Central memory CD8-positive, alpha-beta T cell (primary cell): Measurements from ENCODE around the gene UAP1L1.

Source experiments
- ATAC-seq: fragments of 150-1000 bp; cut with Tn5 transposase; replicated peaks from 2 replicates; pipeline ENCODE4 v1.10.0; 2022; ENCODE audit warnings: mild to moderate bottlenecking, moderate FRiP score, moderate number of reproducible peaks; ENCODE audit not compliant: poor library complexity, severe bottlenecking; ENCODE audit errors: extremely low read depth
- DNase-seq, 2 donors: peaks; one replicate each; pipeline ENCODE4 v3.0.0; 2021; ENCODE audit warnings: low spot score in 2 of 2
- H3K27ac Mint-ChIP-seq: one replicate; pipeline ENCODE4 v1.8.0; 2022; ENCODE audit warnings: low read depth, mild to moderate bottlenecking, moderate library complexity, mixed read lengths
- H3K27me3 Mint-ChIP-seq: one replicate; pipeline ENCODE4 v1.8.0; 2022; ENCODE audit warnings: mixed read lengths
- H3K36me3 Mint-ChIP-seq: one replicate; pipeline ENCODE4 v1.8.0; 2022; ENCODE audit warnings: mild to moderate bottlenecking, moderate library complexity, mixed read lengths; ENCODE audit not compliant: insufficient read depth
- H3K4me1 Mint-ChIP-seq: one replicate; pipeline ENCODE4 v1.8.0; 2022; ENCODE audit warnings: mixed read lengths
- H3K4me3 Mint-ChIP-seq: one replicate; pipeline ENCODE4 v1.8.0; 2022; ENCODE audit warnings: mild to moderate bottlenecking, moderate library complexity, mixed read lengths
- H3K9me3 Mint-ChIP-seq: one replicate; pipeline ENCODE4 v1.8.0; 2022; ENCODE audit warnings: mixed read lengths

UAP1L1 gene

DNA sequence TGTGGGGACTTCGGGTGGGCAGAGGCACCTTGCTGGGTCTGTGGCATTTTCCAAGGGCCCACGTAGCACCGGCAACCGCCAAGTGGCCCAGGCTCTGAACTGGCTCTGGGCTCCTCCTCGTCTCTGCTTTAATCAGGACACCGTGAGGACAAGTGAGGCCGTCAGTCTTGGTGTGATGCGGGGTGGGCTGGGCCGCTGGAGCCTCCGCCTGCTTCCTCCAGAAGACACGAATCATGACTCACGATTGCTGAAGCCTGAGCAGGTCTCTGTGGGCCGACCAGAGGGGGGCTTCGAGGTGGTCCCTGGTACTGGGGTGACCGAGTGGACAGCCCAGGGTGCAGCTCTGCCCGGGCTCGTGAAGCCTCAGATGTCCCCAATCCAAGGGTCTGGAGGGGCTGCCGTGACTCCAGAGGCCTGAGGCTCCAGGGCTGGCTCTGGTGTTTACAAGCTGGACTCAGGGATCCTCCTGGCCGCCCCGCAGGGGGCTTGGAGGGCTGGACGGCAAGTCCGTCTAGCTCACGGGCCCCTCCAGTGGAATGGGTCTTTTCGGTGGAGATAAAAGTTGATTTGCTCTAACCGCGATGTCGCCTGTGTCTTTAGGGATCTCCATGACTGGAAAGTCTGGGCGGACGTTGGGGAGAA lies 31.4 kb downstream of the UAP1L1 start:
- H3K36me3 Mint-ChIP-seq = peaks cover 34% of the 10 kb centered on the region
- DNase-seq (no peak), ATAC-seq (no peak)
- no peaks in the 10 kb centered on the region for H3K9me3 Mint-ChIP-seq
- no peaks in the 10 kb centered on the region for H3K4me1 Mint-ChIP-seq
- H3K4me3 Mint-ChIP-seq = no peak overlapping the region
- no peak overlapping the region for H3K27ac Mint-ChIP-seq
- H3K27me3 Mint-ChIP-seq = no peaks in the 10 kb centered on the region

DNA sequence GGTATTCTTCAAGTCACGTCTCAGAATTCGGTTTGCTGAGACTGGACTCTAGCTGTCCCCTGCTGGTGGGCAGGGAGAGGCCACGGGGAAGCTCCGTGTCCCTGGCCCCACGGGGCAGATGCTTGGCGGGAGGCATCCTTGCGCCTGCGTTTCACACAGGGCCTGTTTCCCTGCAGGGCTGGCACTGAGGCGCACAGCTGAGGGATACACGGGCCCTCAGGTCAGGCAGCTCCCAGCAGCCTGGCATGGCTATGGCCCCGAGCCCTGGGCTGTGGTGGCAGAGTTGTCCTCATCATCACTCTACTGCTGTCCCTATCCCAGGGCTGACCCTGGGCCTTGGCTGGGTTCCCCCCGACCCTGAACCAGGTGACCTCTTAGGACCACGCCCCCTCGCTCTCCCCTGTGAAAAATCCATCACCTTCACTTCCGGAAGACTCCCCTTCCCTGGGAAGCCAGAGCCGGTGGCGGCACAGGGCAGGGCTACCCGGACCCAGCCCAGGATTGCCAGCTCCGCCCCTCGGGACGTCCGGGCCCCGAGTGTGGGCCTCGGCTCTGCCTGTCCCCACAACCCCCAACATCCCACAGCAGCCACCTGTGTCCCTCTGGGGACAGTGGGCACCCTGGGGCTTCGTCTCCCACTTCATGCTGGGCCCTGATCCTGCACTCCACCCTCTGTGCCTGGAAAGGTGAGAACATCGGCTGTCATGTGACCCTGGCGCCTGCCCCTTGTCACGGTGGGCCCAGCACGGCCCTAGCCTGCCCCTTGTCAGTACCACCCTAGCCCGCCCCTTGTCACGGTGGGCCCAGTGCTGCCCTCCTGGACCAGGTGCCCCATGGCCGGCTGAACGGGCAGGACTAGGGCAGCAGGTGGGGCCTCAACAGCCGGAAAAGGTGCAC lies 32.2 kb downstream of the UAP1L1 start:
- no peak overlapping the region for H3K4me3 Mint-ChIP-seq
- H3K9me3 Mint-ChIP-seq = no peaks in the 10 kb centered on the region
- no peak for DNase-seq
- ATAC-seq = no peak
- no peaks in the 10 kb centered on the region for H3K4me1 Mint-ChIP-seq
- no peaks in the 10 kb centered on the region for H3K27me3 Mint-ChIP-seq
- peaks cover 26% of the 10 kb centered on the region for H3K36me3 Mint-ChIP-seq
- H3K27ac Mint-ChIP-seq = no peak overlapping the region

DNA sequence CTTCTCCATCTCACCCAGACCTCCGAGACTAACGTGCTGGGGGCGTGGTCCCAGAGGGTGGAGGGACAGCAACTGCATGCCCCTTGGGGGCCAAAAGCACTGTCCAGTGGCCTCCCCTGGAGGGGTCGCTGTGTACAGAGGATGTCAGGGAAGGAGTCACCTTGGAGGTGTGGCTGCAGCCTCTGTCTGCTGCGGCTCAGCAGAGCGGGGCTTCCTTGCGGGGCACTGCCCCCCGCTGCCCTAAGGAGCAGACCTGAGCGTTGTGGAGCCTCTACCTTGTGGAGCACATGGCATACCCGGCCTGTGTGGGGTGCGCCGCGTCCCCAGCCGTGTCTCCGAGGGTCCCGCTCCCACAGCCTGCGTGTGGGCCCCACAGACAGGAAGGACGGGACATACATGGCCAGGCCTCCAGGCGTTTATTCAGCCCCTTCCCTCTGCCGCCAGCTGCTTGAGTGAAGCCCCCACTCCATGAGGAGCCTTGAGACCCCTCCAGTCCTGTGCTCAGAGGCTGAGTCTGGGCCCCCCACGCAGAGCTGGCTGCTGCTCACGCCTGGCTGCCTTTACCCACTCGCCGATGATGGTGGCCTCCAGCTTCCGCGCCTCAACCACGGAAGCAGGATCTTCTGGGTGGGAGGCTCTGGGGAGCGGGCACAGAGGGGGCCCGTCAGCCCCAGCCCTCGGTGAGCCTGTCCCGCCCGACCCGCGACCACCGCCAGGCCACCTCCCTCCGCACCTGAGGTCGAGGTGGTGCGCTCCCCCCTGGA lies 33.0 kb downstream of the UAP1L1 start:
- H3K4me3 Mint-ChIP-seq = peak overlapping the region; percentile 36
- ATAC-seq (no peak), DNase-seq (no peak)
- H3K9me3 Mint-ChIP-seq = no peaks in the 10 kb centered on the region
- no peaks in the 10 kb centered on the region for H3K27me3 Mint-ChIP-seq
- no peak overlapping the region for H3K27ac Mint-ChIP-seq
- H3K36me3 Mint-ChIP-seq = peaks cover 26% of the 10 kb centered on the region
- H3K4me1 Mint-ChIP-seq = no peaks in the 10 kb centered on the region

DNA sequence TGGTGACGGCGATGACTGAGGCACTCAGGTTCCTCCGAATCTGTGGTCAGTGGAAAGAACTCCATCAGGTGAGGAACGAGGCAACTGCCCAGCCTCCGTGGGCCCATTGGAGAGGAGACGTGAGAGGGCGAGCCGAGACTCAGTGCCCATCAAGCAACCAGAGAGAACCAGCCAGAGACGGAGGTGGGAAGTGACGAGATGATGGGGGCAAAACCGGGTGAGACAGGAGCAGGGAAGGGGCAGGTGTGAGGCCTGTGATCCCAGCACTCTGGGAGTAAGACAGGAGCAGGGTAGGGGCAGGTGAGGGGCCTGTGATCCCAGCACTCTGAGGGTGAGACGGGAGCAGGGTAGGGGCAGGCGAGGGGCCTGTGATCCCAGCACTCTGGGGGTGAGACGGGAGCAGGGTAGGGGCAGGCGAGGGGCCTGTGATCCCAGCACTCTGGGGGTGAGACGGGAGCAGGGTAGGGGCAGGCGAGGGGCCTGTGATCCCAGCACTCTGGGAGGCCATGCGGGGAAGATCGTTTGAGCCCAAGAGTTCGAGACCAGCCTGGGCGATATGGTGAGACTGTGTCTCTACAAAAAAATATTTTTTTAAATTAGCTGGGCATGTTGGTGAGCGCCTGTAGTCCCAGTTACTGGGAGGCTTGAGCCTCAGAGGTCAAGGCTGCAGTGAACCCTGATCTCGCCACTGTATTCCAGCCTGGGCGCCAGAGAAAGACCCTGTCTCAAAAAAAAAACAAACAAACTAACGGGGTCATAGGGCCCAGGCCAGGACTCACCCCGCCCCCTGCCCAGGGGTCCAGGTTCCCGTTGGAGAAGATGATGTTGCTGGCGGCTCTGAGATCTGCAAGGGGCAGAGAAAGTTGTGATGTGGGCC lies 33.8 kb downstream of the UAP1L1 start:
- peaks cover 22% of the 10 kb centered on the region for H3K36me3 Mint-ChIP-seq
- H3K27me3 Mint-ChIP-seq = no peaks in the 10 kb centered on the region
- H3K4me1 Mint-ChIP-seq = no peaks in the 10 kb centered on the region
- no peak for ATAC-seq
- no peak overlapping the region for H3K27ac Mint-ChIP-seq
- H3K9me3 Mint-ChIP-seq = no peaks in the 10 kb centered on the region
- DNase-seq = no peak
- peak overlapping the region; percentile 36 for H3K4me3 Mint-ChIP-seq

DNA sequence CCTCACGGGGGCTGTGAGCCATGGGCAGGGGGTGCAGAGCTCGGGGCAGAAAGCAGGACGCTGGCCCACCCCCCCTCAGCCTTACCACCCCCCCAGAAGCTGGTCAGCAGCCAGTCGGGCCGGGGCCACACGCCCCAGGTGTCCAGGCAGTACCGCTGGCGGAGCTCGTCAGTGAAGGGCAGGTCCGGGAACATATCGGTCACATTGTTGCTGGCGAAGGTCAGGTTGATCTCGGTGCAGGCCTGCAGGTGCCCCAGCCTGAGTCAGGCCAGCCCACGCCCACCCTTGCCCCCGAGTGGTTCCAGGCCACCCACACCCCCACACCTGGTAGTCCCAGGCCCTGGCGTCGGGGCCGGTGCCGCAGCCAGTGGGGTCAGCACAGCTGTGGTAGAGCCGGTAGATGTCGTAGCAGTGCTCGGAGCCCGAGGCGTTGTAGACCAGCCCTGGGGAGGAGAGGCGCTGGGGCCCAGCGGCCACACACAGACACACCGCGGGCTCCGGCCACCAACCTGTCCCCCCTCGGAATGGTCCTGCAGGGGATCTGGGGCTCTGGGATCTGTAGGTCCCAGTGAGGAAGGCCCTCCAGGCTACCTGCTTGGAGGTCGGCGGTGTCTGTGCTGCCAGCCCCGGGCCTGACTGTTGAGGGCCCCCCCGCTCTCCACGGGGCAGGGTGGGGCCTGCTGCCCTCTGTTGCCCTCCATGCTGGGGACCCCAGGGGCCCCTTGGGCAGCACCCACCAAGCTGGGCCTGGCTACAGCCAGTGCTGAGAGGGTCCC lies 34.7 kb downstream of the UAP1L1 start:
- no peak for DNase-seq
- Mint-ChIP-seq H3K27ac (no peak overlapping the region), H3K36me3 (peaks cover 20% of the 10 kb centered on the region), H3K27me3 (no peaks in the 10 kb centered on the region), H3K4me1 (no peaks in the 10 kb centered on the region), H3K9me3 (no peaks in the 10 kb centered on the region), H3K4me3 (no peak overlapping the region)
- ATAC-seq = no peak

DNA sequence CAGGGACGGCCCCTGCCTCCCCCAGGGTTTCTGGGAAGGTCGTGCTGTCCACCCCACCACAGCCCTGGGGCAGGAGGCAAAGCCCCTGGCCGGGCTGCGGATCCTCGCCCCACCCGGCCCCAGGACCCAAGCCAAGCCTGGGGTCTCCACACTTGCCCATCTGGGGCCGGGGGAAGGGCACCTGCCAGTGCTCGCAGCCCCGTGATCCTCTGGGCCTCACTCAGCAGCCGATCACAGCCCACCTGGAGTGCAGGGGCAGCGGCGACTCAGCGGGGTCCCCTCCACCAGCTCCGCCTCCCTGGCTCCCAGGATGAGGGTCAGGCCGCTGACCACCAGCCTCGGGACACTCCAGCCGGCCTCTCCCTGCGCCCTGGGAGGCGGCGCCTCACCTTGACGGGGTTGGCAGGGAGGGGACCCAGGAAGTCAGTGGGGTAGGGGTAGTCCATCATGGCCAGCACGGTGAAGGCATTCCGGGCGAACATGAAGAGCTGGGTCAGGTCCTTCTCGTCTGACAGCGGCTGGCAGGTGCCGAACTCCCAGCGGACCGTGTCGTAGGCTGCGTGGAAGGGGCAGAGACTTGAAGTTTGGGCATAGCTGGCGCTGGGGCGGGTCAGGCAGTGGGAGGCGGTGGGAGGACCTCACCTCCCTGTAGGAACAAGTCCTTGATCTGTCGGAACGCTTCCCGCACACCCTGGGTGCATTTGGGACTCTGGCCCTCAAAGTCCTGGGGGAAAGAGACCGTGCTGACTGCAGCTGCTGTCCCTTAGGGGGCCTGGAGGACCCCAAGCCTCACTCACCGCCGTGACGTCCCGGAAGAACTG lies 35.5 kb downstream of the UAP1L1 start:
- ATAC-seq = no peak
- H3K27ac Mint-ChIP-seq = no peak overlapping the region
- H3K4me3 Mint-ChIP-seq = peak overlapping the region; percentile 67
- no peaks in the 10 kb centered on the region for H3K4me1 Mint-ChIP-seq
- H3K9me3 Mint-ChIP-seq = no peaks in the 10 kb centered on the region
- no peaks in the 10 kb centered on the region for H3K27me3 Mint-ChIP-seq
- no peak for DNase-seq
- peaks cover 18% of the 10 kb centered on the region for H3K36me3 Mint-ChIP-seq

DNA sequence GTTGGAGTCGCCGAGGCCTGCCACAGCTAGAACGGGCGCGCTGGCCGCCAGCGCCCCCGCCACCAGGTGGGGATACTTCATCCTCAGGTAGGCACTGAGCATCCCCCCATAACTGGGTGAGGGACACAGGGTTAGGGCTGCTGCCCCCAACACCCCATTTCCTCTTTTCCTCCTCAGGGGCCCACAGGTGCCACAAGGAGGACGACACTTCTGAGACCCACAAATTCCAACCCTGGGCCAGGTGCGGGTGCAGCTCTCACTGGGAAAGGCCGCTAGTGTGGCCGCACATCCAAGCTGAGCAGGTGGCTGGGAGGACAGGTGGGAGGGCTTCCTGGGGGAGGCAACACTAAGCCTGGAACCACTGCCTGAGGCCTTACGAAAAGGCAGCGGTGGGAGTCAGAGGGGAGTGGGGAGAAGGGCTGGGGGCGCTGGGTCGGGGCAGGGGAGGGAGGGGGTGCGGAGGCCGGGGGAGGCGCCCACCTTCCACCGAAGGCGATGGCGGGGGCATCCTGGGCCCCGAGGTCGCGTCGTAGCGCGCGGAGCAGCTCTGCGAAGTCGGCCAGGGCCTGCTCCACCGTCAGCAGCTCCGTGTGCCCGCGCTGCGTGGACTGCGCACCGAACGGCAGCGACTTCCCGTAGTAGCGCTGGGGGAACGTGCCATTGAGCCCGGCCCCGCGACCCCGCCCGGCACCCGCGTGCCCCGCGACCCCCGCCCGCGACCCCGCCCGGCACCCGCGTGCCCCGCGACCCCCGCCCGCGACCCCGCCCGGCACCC lies 36.3 kb downstream of the UAP1L1 start:
- no peaks in the 10 kb centered on the region for H3K27me3 Mint-ChIP-seq
- peak overlapping the region; percentile 67 for H3K4me3 Mint-ChIP-seq
- ATAC-seq = peak; percentile 26
- peaks cover 14% of the 10 kb centered on the region for H3K36me3 Mint-ChIP-seq
- H3K4me1 Mint-ChIP-seq = no peaks in the 10 kb centered on the region
- no peaks in the 10 kb centered on the region for H3K9me3 Mint-ChIP-seq
- H3K27ac Mint-ChIP-seq = peak overlapping the region; percentile 51
- DNase-seq = no peak

- ATAC-seq = peak; percentile 12
- Mint-ChIP-seq H3K4me1 (no peaks in the 10 kb centered on the region), H3K9me3 (no peaks in the 10 kb centered on the region), H3K36me3 (peaks cover 16% of the 10 kb centered on the region), H3K27ac (peak overlapping the region; percentile 51), H3K27me3 (no peaks in the 10 kb centered on the region), H3K4me3 (peak overlapping the region; percentile 67)
- no peak for DNase-seq
Observed at GRCh38 chr9:137114220-137114612, 36.9 kb downstream of the UAP1L1 start.

DNA sequence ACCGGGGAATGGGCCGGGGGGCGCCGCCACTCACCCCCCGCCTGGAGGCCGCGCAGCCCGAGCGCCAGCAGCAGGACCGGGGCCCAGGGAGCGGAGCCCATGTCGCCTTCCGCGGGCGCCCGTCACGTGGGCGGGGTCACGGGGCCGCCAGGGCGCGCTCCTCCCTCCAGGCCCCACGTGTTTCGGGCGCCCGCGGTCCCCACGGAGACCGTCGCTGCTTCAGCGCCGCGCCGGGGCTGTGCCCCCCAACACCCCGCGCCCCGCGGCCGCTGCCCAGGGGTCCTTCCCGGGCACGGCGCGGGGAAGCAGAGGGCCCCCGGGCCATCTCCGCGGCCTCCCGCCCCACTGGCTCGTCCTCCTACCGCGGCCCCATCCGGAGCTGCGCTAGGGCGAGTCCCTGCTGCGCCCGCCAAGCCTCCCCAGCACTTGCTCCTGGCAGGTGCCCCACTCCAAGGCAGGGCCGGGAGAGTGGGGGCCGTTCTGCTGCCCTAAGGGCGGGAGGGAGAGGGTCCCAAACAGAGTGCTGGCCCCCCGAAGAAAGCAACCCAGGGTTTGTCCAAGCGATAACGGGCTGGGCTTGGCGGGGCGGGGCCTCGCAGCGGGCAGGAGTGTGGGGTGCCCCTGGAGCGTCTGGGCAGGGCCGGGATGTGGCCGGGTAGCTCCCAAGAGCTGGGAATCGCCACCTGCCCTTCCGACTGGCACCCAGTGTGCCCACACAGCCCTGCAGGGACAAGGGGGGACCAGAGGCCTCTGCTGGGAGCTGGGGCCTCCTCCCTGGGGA lies 37.5 kb downstream of the UAP1L1 start, which contains the start of gene DPP7:
Gene DPP7 (minus strand): TSS at position 121 of the 781 bp plus-strand sequence. CDS start 20 bp downstream, at position 101.
- Mint-ChIP-seq H3K27ac (peak within 1 kb of the TSS; percentile 51), H3K4me3 (peak within 1 kb of the TSS; percentile 67), H3K4me1 (no peaks in the 10 kb centered on the region), H3K27me3 (no peaks in the 10 kb centered on the region), H3K36me3 (peaks cover 14% of the 10 kb centered on the region), H3K9me3 (no peaks in the 10 kb centered on the region)
- ATAC-seq (peak; percentile 94), DNase-seq (peak; percentile 57 to 63)
